GM21717 (cell line): ENCODE results near the gene RALGPS1.
"Not testable (repeated sequence)": the region's sequence is repeated elsewhere in the genome, so short reads cannot be mapped to it uniquely, and the experiment has no call there.

Experiments used
- ATAC-seq: cut with Tn5 transposase; IDR thresholded peaks from one replicate; pipeline ENCODE4 v1.9.1; 2021; ENCODE audit warnings: mild to moderate bottlenecking, moderate library complexity; ENCODE audit not compliant: unreplicated experiment

The RALGPS1 gene

GRCh38 chr9:127132921-127133647 is 218.5 kb downstream of the RALGPS1 start:
- no peak for ATAC-seq

- ATAC-seq, result no peak
Observed at GRCh38 chr9:127133739-127134167, 219.2 kb downstream of the RALGPS1 start.

- ATAC-seq, result no peak
Observed at GRCh38 chr9:127135056-127135745, 220.6 kb downstream of the RALGPS1 start.

GRCh38 chr9:127136081-127136879 is 221.7 kb downstream of the RALGPS1 start:
- ATAC-seq, result no peak

- ATAC-seq, result no peak
Observed at GRCh38 chr9:127136880-127137639, 222.5 kb downstream of the RALGPS1 start.

- no peak for ATAC-seq
Observed at GRCh38 chr9:127137640-127138360, 223.2 kb downstream of the RALGPS1 start.

- no peak for ATAC-seq
Observed at GRCh38 chr9:127138444-127138843, 223.9 kb downstream of the RALGPS1 start.

- no peak for ATAC-seq
Observed at GRCh38 chr9:127139071-127139731, 224.6 kb downstream of the RALGPS1 start.

GRCh38 chr9:127139775-127140174 is 225.2 kb downstream of the RALGPS1 start:
- ATAC-seq, result no peak

GRCh38 chr9:127140181-127140580 is 225.6 kb downstream of the RALGPS1 start:
- no peak for ATAC-seq

GRCh38 chr9:127140842-127141675 is 226.5 kb downstream of the RALGPS1 start:
- ATAC-seq, result no peak

GRCh38 chr9:127142291-127142690 is 227.7 kb downstream of the RALGPS1 start:
- no peak for ATAC-seq

GRCh38 chr9:127142931-127143464 is 228.4 kb downstream of the RALGPS1 start:
- no peak for ATAC-seq

- no peak for ATAC-seq
Observed at GRCh38 chr9:127143920-127144465, 229.4 kb downstream of the RALGPS1 start.

GRCh38 chr9:127144670-127145445 is 230.3 kb downstream of the RALGPS1 start:
- ATAC-seq, result no peak

GRCh38 chr9:127146841-127147240 is 232.3 kb downstream of the RALGPS1 start:
- not testable (repeated sequence) for ATAC-seq

- ATAC-seq, result no peak
Observed at GRCh38 chr9:127147251-127147650, 232.7 kb downstream of the RALGPS1 start.
